Stimulated activated CD4-positive, alpha-beta T cell treated with anti-CD3 and anti-CD28 coated beads, Interleukin-12 subunit alpha, Interleukin-12 subunit beta, amount 100 ng/mL, for 24 hours (primary cell): ENCODE data around the gene MPND.

Experiments used
- DNase-seq, 2 experiments: peaks; one replicate each; pipeline ENCODE4 v3.0.0-alpha.2; 2020; ENCODE audit warnings: low read depth in 2 of 2

MPND gene

GRCh38 chr19:4365791-4366665, 22.7 kb downstream of the MPND start:
- DNase-seq, result no peak

- no peak for DNase-seq
Observed at GRCh38 chr19:4366666-4367335, 23.4 kb downstream of the MPND start.

GRCh38 chr19:4367336-4367723, 24.0 kb downstream of the MPND start:
- DNase-seq, result no peak

GRCh38 chr19:4367781-4368127, 24.4 kb downstream of the MPND start:
- DNase-seq, result no peak

GRCh38 chr19:4368128-4368820, 24.9 kb downstream of the MPND start:
- DNase-seq, result no peak

- peak; percentile 32 to 73 for DNase-seq
Observed at GRCh38 chr19:4369109-4369887, 25.9 kb downstream of the MPND start.

- DNase-seq, result peak; percentile 56 to 72
Observed at GRCh38 chr19:4369888-4370260, 26.5 kb downstream of the MPND start.

- no peak for DNase-seq
Observed at GRCh38 chr19:4370418-4371041, 27.2 kb downstream of the MPND start.

- DNase-seq, result no peak
Observed at GRCh38 chr19:4371247-4372164, 28.1 kb downstream of the MPND start.

- DNase-seq, result no peak
Observed at GRCh38 chr19:4372165-4373012, 29.0 kb downstream of the MPND start.

GRCh38 chr19:4373013-4373367, 29.6 kb downstream of the MPND start:
- DNase-seq, result no peak

- DNase-seq, result no peak
Observed at GRCh38 chr19:4373601-4374497, 30.5 kb downstream of the MPND start.

- DNase-seq, result no peak
Observed at GRCh38 chr19:4374498-4375163, 31.3 kb downstream of the MPND start.

GRCh38 chr19:4375164-4376027, 32.0 kb downstream of the MPND start:
- DNase-seq, result no peak

- no peak for DNase-seq
Observed at GRCh38 chr19:4376028-4376670, 32.8 kb downstream of the MPND start.

GRCh38 chr19:4376671-4376990, 33.3 kb downstream of the MPND start:
- DNase-seq, result no peak
